Hepatocyte (in vitro differentiated cells): ENCODE results near the gene PNPLA8. TPM values are rescaled to one million over a fixed set of nuclear protein-coding genes. Genes with fewer than 3 reads are reported as not detected.

ENCODE experiments used
- DNase-seq: peaks from one replicate; pipeline ENCODE4 v3.0.0-alpha.2; 2016; ENCODE audit warnings: low spot score
- H2AFZ ChIP-seq: fragments of 200-600 bp; sonication (generic); 2 replicates; pipeline ENCODE4 v1.6.0; 2016; ENCODE audit warnings: antibody characterized with exemption, mild to moderate bottlenecking
- H3K27ac ChIP-seq: fragments of 200-600 bp; sonication (generic); 2 replicates; pipeline ENCODE4 v1.5.1; 2016; ENCODE audit warnings: mild to moderate bottlenecking
- H3K27me3 ChIP-seq: fragments of 200-600 bp; sonication (generic); 2 replicates; pipeline ENCODE4 v1.6.1; 2016
- H3K36me3 ChIP-seq: fragments of 200-600 bp; sonication (generic); replicated peaks from 2 replicates; pipeline ENCODE4 v1.5.1; 2016; ENCODE audit warnings: low read depth; ENCODE audit not compliant: insufficient read depth
- H3K4me1 ChIP-seq: fragments of 200-600 bp; sonication (generic); 2 replicates; pipeline ENCODE4 v1.5.1; 2016; ENCODE audit warnings: mild to moderate bottlenecking, moderate library complexity; ENCODE audit not compliant: insufficient read depth
- H3K4me2 ChIP-seq: fragments of 200-600 bp; sonication (generic); 2 replicates; pipeline ENCODE4 v1.6.0; 2016
- H3K4me3 ChIP-seq: fragments of 200-600 bp; sonication (generic); 2 replicates; pipeline ENCODE4 v1.5.1; 2016; ENCODE audit warnings: mild to moderate bottlenecking
- H3K79me2 ChIP-seq: fragments of 200-600 bp; sonication (generic); 2 replicates; pipeline ENCODE4 v1.6.0; 2017; ENCODE audit warnings: mild to moderate bottlenecking
- H3K9me2 ChIP-seq: fragments of 200-600 bp; sonication (generic); replicated peaks from 2 replicates; pipeline ENCODE4 v1.6.0; 2017; ENCODE audit warnings: mild to moderate bottlenecking; ENCODE audit not compliant: insufficient read depth
- H3K9me3 ChIP-seq: fragments of 200-600 bp; sonication (generic); 2 replicates; pipeline ENCODE4 v1.5.1; 2016; ENCODE audit warnings: low read depth, mild to moderate bottlenecking
- H4K20me1 ChIP-seq: fragments of 200-600 bp; sonication (generic); 2 replicates; pipeline ENCODE4 v1.6.0; 2016; ENCODE audit warnings: mild to moderate bottlenecking; ENCODE audit not compliant: insufficient read depth, poor library complexity, severe bottlenecking
- EZH2 ChIP-seq: fragments of 200-600 bp; sonication (generic); IDR thresholded peaks from 2 replicates; pipeline ENCODE4 v1.6.1; 2016; ENCODE audit warnings: antibody characterized with exemption, mild to moderate bottlenecking, borderline replicate concordance
- EZH2phosphoT487 ChIP-seq: fragments of 200-600 bp; sonication (generic); IDR thresholded peaks from one replicate; pipeline ENCODE4 v1.6.1; 2018; ENCODE audit warnings: antibody characterized with exemption, mild to moderate bottlenecking, low read depth, moderate library complexity; ENCODE audit not compliant: unreplicated experiment, severe bottlenecking
- WGBS: methylation state at CpG from one replicate; pipeline ENCODE4 v1.1.6; 2016; ENCODE audit warnings: low lambda C conversion rate; ENCODE audit errors: missing lambda C conversion rate; 5-methylcytosine and 5-hydroxymethylcytosine counted together
- polyA plus RNA-seq: library from polyadenylated mRNA; unstranded; fragments of >200 nt; fragmentation: Nextera tagmentation; extraction: Ambion mirVana; gene quantifications from 2 replicates; pipeline ENCODE4 v1.2.1, GENCODE V29; 2016
- total RNA-seq: library from RNA; depleted of rRNA; stranded (reverse); fragments of >200 nt; gene quantifications from 2 replicates; pipeline ENCODE4 v1.2.3, GENCODE V29; 2014
- TF ChIP-seq, protein P1 (sequence below): fragments of 200-600 bp; sonication (generic); IDR thresholded peaks from 2 replicates; pipeline ENCODE4 v1.5.1; 2016; ENCODE audit warnings: antibody characterized with exemption, mild to moderate bottlenecking; ENCODE audit not compliant: poor library complexity

The PNPLA8 gene
- total and polyA plus RNA-seq, 2 experiments from 2014 or later: 25.2 to 48.3 TPM

DNA sequence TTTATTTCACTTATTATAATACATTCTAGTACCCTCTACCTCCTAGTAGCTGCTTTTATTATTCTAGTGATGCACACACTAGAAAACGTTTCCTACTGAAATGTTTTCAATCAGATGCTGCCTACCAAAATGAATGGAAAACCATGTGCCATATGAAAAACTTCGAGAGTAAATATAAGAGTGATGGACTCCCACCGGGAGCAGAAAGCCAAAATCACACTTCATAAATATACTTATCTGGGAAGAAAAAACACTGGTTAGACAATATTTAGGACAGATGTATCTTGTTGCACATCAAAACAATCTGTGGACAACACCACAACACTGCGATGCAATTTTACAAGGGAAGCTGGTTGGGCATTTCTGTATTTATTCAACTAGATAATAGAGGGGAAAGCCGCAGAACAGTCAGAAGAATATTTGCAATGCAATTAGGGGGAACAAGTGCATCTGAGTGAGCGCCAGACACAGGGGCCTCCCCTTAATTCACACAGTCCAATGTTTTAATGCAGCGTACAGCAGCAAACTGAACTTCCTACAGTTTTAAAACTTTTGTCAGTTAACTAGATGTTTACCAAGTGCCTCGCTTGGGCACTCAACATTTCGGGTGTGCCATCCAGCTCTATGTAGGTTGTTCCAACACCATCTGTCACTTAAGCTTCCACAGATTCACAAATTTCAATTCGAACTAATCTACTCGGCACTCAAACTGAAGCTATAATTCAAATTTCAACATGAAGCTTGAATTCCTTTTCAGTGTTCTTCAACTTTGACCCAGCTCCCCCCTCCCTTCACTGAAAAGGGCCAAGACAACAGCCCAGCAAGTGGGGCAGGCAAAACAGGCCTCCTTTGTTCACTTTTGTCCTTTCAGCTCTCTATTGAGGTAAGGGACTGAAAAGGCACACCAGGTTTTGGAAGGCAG, 77.1 kb downstream of the PNPLA8 start:
- Histone ChIP-seq H3K79me2 (peaks cover 38% of the 10 kb centered on the region), H3K9me2 (no peaks in the 10 kb centered on the region), H3K4me3 (no peak overlapping the region), H3K4me1 (no peaks in the 10 kb centered on the region), H3K4me2 (no peak overlapping the region), H3K36me3 (no peaks in the 10 kb centered on the region), H3K27ac (no peak overlapping the region), H4K20me1 (no peaks in the 10 kb centered on the region), H3K27me3 (peaks cover 16% of the 10 kb centered on the region), H2AFZ (no peak overlapping the region), H3K9me3 (no peaks in the 10 kb centered on the region)
- 78% methylated on average over 11 of the region's 11 CpGs for WGBS
- TF ChIP-seq, protein P1, sequence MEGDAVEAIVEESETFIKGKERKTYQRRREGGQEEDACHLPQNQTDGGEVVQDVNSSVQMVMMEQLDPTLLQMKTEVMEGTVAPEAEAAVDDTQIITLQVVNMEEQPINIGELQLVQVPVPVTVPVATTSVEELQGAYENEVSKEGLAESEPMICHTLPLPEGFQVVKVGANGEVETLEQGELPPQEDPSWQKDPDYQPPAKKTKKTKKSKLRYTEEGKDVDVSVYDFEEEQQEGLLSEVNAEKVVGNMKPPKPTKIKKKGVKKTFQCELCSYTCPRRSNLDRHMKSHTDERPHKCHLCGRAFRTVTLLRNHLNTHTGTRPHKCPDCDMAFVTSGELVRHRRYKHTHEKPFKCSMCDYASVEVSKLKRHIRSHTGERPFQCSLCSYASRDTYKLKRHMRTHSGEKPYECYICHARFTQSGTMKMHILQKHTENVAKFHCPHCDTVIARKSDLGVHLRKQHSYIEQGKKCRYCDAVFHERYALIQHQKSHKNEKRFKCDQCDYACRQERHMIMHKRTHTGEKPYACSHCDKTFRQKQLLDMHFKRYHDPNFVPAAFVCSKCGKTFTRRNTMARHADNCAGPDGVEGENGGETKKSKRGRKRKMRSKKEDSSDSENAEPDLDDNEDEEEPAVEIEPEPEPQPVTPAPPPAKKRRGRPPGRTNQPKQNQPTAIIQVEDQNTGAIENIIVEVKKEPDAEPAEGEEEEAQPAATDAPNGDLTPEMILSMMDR: no peak
- no peak for DNase-seq

DNA sequence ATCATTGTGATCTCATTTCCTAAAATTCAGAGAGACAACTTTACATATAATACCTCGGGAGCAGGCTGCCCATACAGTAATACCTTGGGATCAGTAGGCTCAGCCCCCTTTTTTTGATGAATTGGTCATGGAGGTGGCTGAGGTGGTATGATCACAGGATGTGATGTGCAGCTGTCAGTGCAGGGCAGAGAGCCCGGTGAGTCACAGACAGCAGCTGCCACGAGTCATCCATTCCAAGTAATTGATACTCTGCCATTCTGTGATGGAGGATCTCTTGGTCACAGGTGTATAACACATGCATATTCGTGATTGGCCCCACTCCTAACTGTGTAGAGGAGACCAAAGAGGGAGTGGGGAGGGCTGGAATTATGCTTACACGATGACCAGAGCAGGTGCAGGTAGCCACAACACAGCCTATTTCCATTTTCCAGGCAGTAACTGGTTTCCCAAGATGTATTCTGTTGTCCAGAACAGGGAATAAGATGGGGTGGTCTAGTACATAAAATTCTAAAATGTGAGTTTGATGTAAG, 83.8 kb downstream of the PNPLA8 start:
- Histone ChIP-seq H3K27ac (no peak overlapping the region), H3K4me2 (no peak overlapping the region), H2AFZ (no peak overlapping the region), H3K4me1 (no peaks in the 10 kb centered on the region), H3K4me3 (no peak overlapping the region), H3K27me3 (no peaks in the 10 kb centered on the region), H3K79me2 (no peaks in the 10 kb centered on the region), H3K9me2 (no peaks in the 10 kb centered on the region), H3K9me3 (no peaks in the 10 kb centered on the region), H4K20me1 (no peaks in the 10 kb centered on the region), H3K36me3 (no peaks in the 10 kb centered on the region)
- no peak for TF ChIP-seq EZH2phosphoT487
- TF ChIP-seq, protein P1: no peak
- no peak for TF ChIP-seq EZH2
- no peak for DNase-seq
- 82% methylated on average over 5 of the region's 5 CpGs for WGBS

DNA sequence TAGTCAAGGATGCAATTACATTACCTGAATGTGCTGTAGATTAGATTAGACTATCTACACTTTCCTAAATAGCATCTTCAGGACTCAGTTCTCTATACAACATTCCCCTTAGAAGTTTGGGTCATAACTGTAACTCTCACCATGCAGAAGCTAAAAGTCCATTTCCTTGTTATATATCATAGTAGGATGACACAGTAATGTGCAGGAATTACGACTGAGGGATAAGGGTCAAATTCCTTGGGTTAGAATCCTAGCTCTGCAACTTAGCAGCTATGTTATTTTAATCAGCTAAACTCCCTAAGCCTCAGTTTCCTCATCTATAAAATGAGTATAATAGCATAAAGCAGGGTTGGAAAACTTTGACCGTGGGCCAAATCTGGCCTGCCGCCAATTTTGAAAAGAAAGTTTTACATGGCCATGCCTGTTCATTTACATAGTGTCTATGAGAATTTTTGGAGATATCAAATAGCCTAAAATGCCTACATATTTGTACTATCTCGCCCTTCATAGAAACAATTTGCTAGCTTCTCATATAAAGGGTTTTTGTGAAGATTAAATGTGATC, 84.5 kb downstream of the PNPLA8 start:
- Histone ChIP-seq H2AFZ (no peak overlapping the region), H3K9me3 (no peaks in the 10 kb centered on the region), H3K9me2 (no peaks in the 10 kb centered on the region), H3K4me1 (no peaks in the 10 kb centered on the region), H3K36me3 (no peaks in the 10 kb centered on the region), H4K20me1 (peaks cover 1% of the 10 kb centered on the region), H3K4me2 (no peak overlapping the region), H3K27ac (no peak overlapping the region), H3K4me3 (no peak overlapping the region), H3K79me2 (peaks cover 6% of the 10 kb centered on the region), H3K27me3 (no peaks in the 10 kb centered on the region)
- TF ChIP-seq EZH2: no peak
- DNase-seq: no peak
- 83% methylated on average over 4 of the region's 4 CpGs for WGBS

DNA sequence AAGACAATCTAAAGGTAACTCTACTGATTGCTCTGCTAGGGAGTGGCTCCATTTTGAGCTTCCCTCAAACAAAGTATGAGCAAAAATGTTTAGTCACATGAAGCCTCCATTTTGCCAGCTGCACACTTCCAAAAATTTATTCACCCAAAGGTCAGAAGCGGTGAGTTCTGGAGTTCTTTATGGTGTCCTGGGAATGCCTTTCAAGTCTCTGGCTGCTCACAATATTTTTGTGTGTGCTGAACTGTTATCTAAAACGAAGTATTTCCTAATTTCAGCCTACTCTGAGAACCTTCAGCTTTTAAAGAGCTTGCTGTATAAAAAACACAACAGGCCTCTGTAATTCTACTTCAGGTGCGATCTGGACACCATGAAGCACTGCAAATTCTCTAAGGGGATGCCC, 85.3 kb downstream of the PNPLA8 start:
- Histone ChIP-seq H4K20me1 (peaks cover 3% of the 10 kb centered on the region), H3K9me3 (no peaks in the 10 kb centered on the region), H3K79me2 (peaks cover 9% of the 10 kb centered on the region), H3K4me2 (no peak overlapping the region), H3K36me3 (no peaks in the 10 kb centered on the region), H3K9me2 (no peaks in the 10 kb centered on the region), H3K27me3 (no peaks in the 10 kb centered on the region), H3K27ac (no peak overlapping the region), H2AFZ (no peak overlapping the region), H3K4me3 (no peak overlapping the region), H3K4me1 (no peaks in the 10 kb centered on the region)
- 75% methylated on average over 3 of the region's 3 CpGs for WGBS
- TF ChIP-seq, protein P1: no peak
- TF ChIP-seq EZH2 (no peak), EZH2phosphoT487 (no peak)
- no peak for DNase-seq
